ENCODE data around the gene SPAM1. TPM values are rescaled to one million over a fixed set of nuclear protein-coding genes. Genes with fewer than 3 reads are reported as not detected.
"Not testable (repeated sequence)": the region's sequence is repeated elsewhere in the genome, so short reads cannot be mapped to it uniquely, and the experiment has no call there.

Gene SPAM1
- total RNA-seq = not detected

- no peaks in the 10 kb centered on the region for H3K4me1 Mint-ChIP-seq (ENCODE audit: low read depth)
- intact Hi-C loops (cut with micrococcal nuclease) = no loop called here
- H3K27me3 Mint-ChIP-seq = no peaks in the 10 kb centered on the region
- ChIA-PET CTCF (no interaction called here), POLR2A (no interaction called here)
- H3K4me3 Mint-ChIP-seq = no peak within 1 kb of the TSS
- H3K27ac Mint-ChIP-seq = no peak within 1 kb of the TSS
- H3K36me3 Mint-ChIP-seq = no peaks in the 10 kb centered on the region
- peaks cover 2% of the 10 kb centered on the region for H3K9me3 Mint-ChIP-seq
- no peak for DNase-seq
Observed at GRCh38 chr7:123924941-123925340, at the start of gene SPAM1. SPAM1 (plus strand) TSS chr7:123925241; CDS start chr7:123953571, 28,330 bp downstream.

- ChIA-PET CTCF (interaction anchor here (2.0 kb wide), 1 partner anchor 11 kb away, joined by 6 read pairs; no protein-coding TSS in a partner anchor), POLR2A (no interaction called here)
- no peaks in the 10 kb centered on the region for H3K9me3 Mint-ChIP-seq
- H3K4me3 Mint-ChIP-seq = no peak overlapping the region
- intact Hi-C loops (cut with micrococcal nuclease) = no loop called here
- peaks cover 7% of the 10 kb centered on the region for H3K27me3 Mint-ChIP-seq
- H3K36me3 Mint-ChIP-seq = no peaks in the 10 kb centered on the region
- DNase-seq = no peak
- no peaks in the 10 kb centered on the region for H3K4me1 Mint-ChIP-seq (ENCODE audit: low read depth)
- no peak overlapping the region for H3K27ac Mint-ChIP-seq
Observed at GRCh38 chr7:123876557-123877256, 48.3 kb upstream of the SPAM1 start.

- intact Hi-C loops (cut with micrococcal nuclease) = no loop called here
- CTCF ChIA-PET = no interaction called here
- H3K36me3 Mint-ChIP-seq = no peaks in the 10 kb centered on the region
Observed at GRCh38 chr7:123879628-123880027, 45.4 kb upstream of the SPAM1 start.

GRCh38 chr7:123881300-123881699 is 43.7 kb upstream of the SPAM1 start:
- POLR2A ChIA-PET = no interaction called here
- no peak for DNase-seq
- Mint-ChIP-seq H3K4me1 (ENCODE audit: low read depth) (no peaks in the 10 kb centered on the region), H3K36me3 (no peaks in the 10 kb centered on the region), H3K27me3 (peaks cover 7% of the 10 kb centered on the region), H3K4me3 (no peak overlapping the region), H3K9me3 (no peaks in the 10 kb centered on the region), H3K27ac (no peak overlapping the region)
- intact Hi-C loops (cut with micrococcal nuclease) = no loop called here
- CTCF ChIA-PET = no interaction called here

More at GRCh38 chr7:123879628-123880027, 45.4 kb upstream of the SPAM1 start:
- Mint-ChIP-seq H3K4me3 (no peak overlapping the region), H3K27ac (no peak overlapping the region), H3K27me3 (peaks cover 7% of the 10 kb centered on the region), H3K4me1 (ENCODE audit: low read depth) (no peaks in the 10 kb centered on the region), H3K9me3 (no peaks in the 10 kb centered on the region)
- no peak for DNase-seq
- POLR2A ChIA-PET = no interaction called here

GRCh38 chr7:123883154-123883553 is 41.9 kb upstream of the SPAM1 start:
- ChIA-PET CTCF (no interaction called here), POLR2A (no interaction called here)
- Mint-ChIP-seq H3K36me3 (no peaks in the 10 kb centered on the region), H3K4me1 (ENCODE audit: low read depth) (no peaks in the 10 kb centered on the region), H3K27ac (no peak overlapping the region), H3K9me3 (no peaks in the 10 kb centered on the region), H3K4me3 (no peak overlapping the region), H3K27me3 (peaks cover 2% of the 10 kb centered on the region)
- no peak for DNase-seq
- intact Hi-C loops (cut with micrococcal nuclease) = no loop called here

GRCh38 chr7:123888192-123888591 is 36.8 kb upstream of the SPAM1 start:
- ChIA-PET POLR2A (no interaction called here), CTCF (no interaction called here)
- H3K27me3 Mint-ChIP-seq = peaks cover 7% of the 10 kb centered on the region
- no peaks in the 10 kb centered on the region for H3K36me3 Mint-ChIP-seq
- no peak for DNase-seq
- peaks cover 6% of the 10 kb centered on the region for H3K9me3 Mint-ChIP-seq
- no peak overlapping the region for H3K27ac Mint-ChIP-seq
- no peaks in the 10 kb centered on the region for H3K4me1 Mint-ChIP-seq (ENCODE audit: low read depth)
- intact Hi-C loops (cut with micrococcal nuclease) = no loop called here
- H3K4me3 Mint-ChIP-seq = no peak overlapping the region

- H3K27me3 Mint-ChIP-seq = peaks cover 11% of the 10 kb centered on the region
- CTCF ChIA-PET; H3K27ac Mint-ChIP-seq; H3K4me1 Mint-ChIP-seq (ENCODE audit: low read depth); intact Hi-C loops (cut with micrococcal nuclease); H3K36me3 Mint-ChIP-seq; POLR2A ChIA-PET; DNase-seq; H3K9me3 Mint-ChIP-seq; H3K4me3 Mint-ChIP-seq: not testable (repeated sequence)
Observed at GRCh38 chr7:123894753-123895152, 30.3 kb upstream of the SPAM1 start.

- Mint-ChIP-seq H3K4me3 (no peak overlapping the region), H3K9me3 (no peaks in the 10 kb centered on the region), H3K4me1 (ENCODE audit: low read depth) (no peaks in the 10 kb centered on the region), H3K27ac (no peak overlapping the region), H3K27me3 (peaks cover 3% of the 10 kb centered on the region), H3K36me3 (no peaks in the 10 kb centered on the region)
- CTCF ChIA-PET = no interaction called here
- intact Hi-C loops (cut with micrococcal nuclease) = no loop called here
- POLR2A ChIA-PET = no interaction called here
- DNase-seq = no peak
Observed at GRCh38 chr7:123901101-123901500, 23.9 kb upstream of the SPAM1 start.

GRCh38 chr7:123905714-123906113 is 19.3 kb upstream of the SPAM1 start:
- ChIA-PET CTCF (no interaction called here), POLR2A (no interaction called here)
- DNase-seq = no peak
- Mint-ChIP-seq H3K4me1 (ENCODE audit: low read depth) (no peaks in the 10 kb centered on the region), H3K27me3 (no peaks in the 10 kb centered on the region), H3K4me3 (no peak overlapping the region), H3K36me3 (no peaks in the 10 kb centered on the region), H3K27ac (no peak overlapping the region), H3K9me3 (no peaks in the 10 kb centered on the region)
- intact Hi-C loops (cut with micrococcal nuclease) = no loop called here

- CTCF ChIA-PET = interaction anchor here (0.9 to 1.2 kb wide), 2 partner anchors 11 to 119 kb away, joined by 4 to 6 read pairs; no protein-coding TSS in a partner anchor
- no peak overlapping the region for H3K4me3 Mint-ChIP-seq
- intact Hi-C loops (cut with micrococcal nuclease) = no loop called here
- POLR2A ChIA-PET = no interaction called here
- H3K36me3 Mint-ChIP-seq = no peaks in the 10 kb centered on the region
- no peaks in the 10 kb centered on the region for H3K4me1 Mint-ChIP-seq (ENCODE audit: low read depth)
- H3K9me3 Mint-ChIP-seq = no peaks in the 10 kb centered on the region
- no peak for DNase-seq
- peaks cover 2% of the 10 kb centered on the region for H3K27me3 Mint-ChIP-seq
- no peak overlapping the region for H3K27ac Mint-ChIP-seq
Observed at GRCh38 chr7:123916240-123916724, 8.8 kb upstream of the SPAM1 start.

- Mint-ChIP-seq H3K27me3 (peaks cover 2% of the 10 kb centered on the region), H3K27ac (no peak overlapping the region), H3K36me3 (no peaks in the 10 kb centered on the region), H3K9me3 (no peaks in the 10 kb centered on the region), H3K4me3 (no peak overlapping the region), H3K4me1 (ENCODE audit: low read depth) (no peaks in the 10 kb centered on the region)
- DNase-seq = no peak
- intact Hi-C loops (cut with micrococcal nuclease) = no loop called here
- POLR2A ChIA-PET = no interaction called here
- CTCF ChIA-PET = no interaction called here
Observed at GRCh38 chr7:123917878-123918277, 7.2 kb upstream of the SPAM1 start.

GRCh38 chr7:123918309-123918708 is 6.7 kb upstream of the SPAM1 start:
- peaks cover under 1% of the 10 kb centered on the region for H3K27me3 Mint-ChIP-seq
- ChIA-PET CTCF (no interaction called here), POLR2A (no interaction called here)
- no peaks in the 10 kb centered on the region for H3K36me3 Mint-ChIP-seq
- no peak overlapping the region for H3K27ac Mint-ChIP-seq
- H3K9me3 Mint-ChIP-seq = no peaks in the 10 kb centered on the region
- no peak overlapping the region for H3K4me3 Mint-ChIP-seq
- DNase-seq = no peak
- intact Hi-C loops (cut with micrococcal nuclease) = no loop called here
- no peaks in the 10 kb centered on the region for H3K4me1 Mint-ChIP-seq (ENCODE audit: low read depth)

GRCh38 chr7:123923599-123923998 is 1.4 kb upstream of the SPAM1 start:
- Mint-ChIP-seq H3K27ac (no peak overlapping the region), H3K4me3 (no peak overlapping the region), H3K9me3 (peaks cover 2% of the 10 kb centered on the region), H3K36me3 (no peaks in the 10 kb centered on the region), H3K4me1 (ENCODE audit: low read depth) (no peaks in the 10 kb centered on the region), H3K27me3 (no peaks in the 10 kb centered on the region)
- CTCF ChIA-PET = no interaction called here
- DNase-seq = no peak
- POLR2A ChIA-PET = no interaction called here
- intact Hi-C loops (cut with micrococcal nuclease) = no loop called here

All from activated CD4-positive, alpha-beta memory T cell treated with anti-CD3 and anti-CD28 coated beads for 36 hours (primary cell).